Esophagus squamous epithelium (tissue), 5 donors: ENCODE measurements around the gene FLT3. TPM values are rescaled to one million over a fixed set of nuclear protein-coding genes. Genes with fewer than 3 reads are reported as not detected.

Experiments used
- DNase-seq: peaks from one replicate; lab custom pipeline; 2025; lab: John Stamatoyannopoulos, UW
- H3K27ac ChIP-seq, 4 donors: fragments of 200-600 bp; sonication (generic); one replicate each; pipeline ENCODE4 v1.5.1; 2016 to 2019; ENCODE audit warnings: mild to moderate bottlenecking in 1 of 4
- H3K27me3 ChIP-seq, 4 donors: fragments of 200-600 bp; sonication (generic); 1 replicate in 3 of 4; 2 replicates in 1 of 4; pipeline versions ENCODE4 v1.5.1 to v1.6.0; 2017 to 2021; ENCODE audit warnings: antibody characterized with exemption in 1 of 4
- H3K36me3 ChIP-seq, 3 donors: fragments of 200-600 bp; sonication (generic); one replicate each; pipeline ENCODE4 v1.5.1; 2016 to 2019
- H3K4me1 ChIP-seq, 3 donors: fragments of 200-600 bp; sonication (generic); one replicate each; pipeline ENCODE4 v1.5.1; 2017 to 2019
- H3K4me3 ChIP-seq, 4 donors: fragments of 200-600 bp; sonication (generic); 1 replicate in 3 of 4; 2 replicates in 1 of 4; pipeline ENCODE4 v1.5.1; 2016 to 2019; ENCODE audit warnings: mild to moderate bottlenecking in 2 of 4, moderate library complexity in 1 of 4
- H3K9me3 ChIP-seq, 3 donors: fragments of 200-600 bp; sonication (generic); one replicate each; pipeline ENCODE4 v1.5.1; 2016 to 2019
- POLR2A ChIP-seq, 4 donors: fragments of 450-650 bp; IDR thresholded peaks; one replicate each; pipeline ENCODE4 v1.6.1; 2017; ENCODE audit warnings: antibody characterized with exemption in 4 of 4, mild to moderate bottlenecking in 4 of 4, moderate library complexity in 3 of 4
- WGBS, 2 donors: methylation state at CpG; one replicate each; pipeline ENCODE4 v1.1.5; 2018; 5-methylcytosine and 5-hydroxymethylcytosine counted together
- intact Hi-C: fragments of 100-400 bp; cut with DNase I; formaldehyde crosslinking; loops from one replicate; pipeline ENCODE4 v1.15.0; 2022
- small RNA-seq, 4 donors: library from RNA; depleted of rRNA; stranded (forward); fragments of <200 nt; gene quantifications; one replicate each; pipeline ENCODE3, GENCODE V24; 2016
- total RNA-seq, 4 donors: library from RNA; depleted of rRNA; stranded (reverse); fragments of >200 nt; gene quantifications; one replicate each; pipeline ENCODE4 v1.1.0, GENCODE V29; 2016
- TF ChIP-seq, protein P1 (sequence below), 6 experiments: fragments of 450-650 bp in 4 of 6; fragments of 200-600 bp in 2 of 6; sonication (generic) in 2 of 6; IDR thresholded peaks; one replicate each; pipeline ENCODE4 v1.5.1; 2016 to 2019; ENCODE audit warnings: antibody characterized with exemption in 6 of 6, mild to moderate bottlenecking in 4 of 6, moderate library complexity in 4 of 6
- donor health status: DM: yes; HTN: yes; CAD: no.

The FLT3 gene
- total RNA-seq, 4 donors from 2014 or later, result 0.09 to 1.5 (median 0.96) TPM

DNA sequence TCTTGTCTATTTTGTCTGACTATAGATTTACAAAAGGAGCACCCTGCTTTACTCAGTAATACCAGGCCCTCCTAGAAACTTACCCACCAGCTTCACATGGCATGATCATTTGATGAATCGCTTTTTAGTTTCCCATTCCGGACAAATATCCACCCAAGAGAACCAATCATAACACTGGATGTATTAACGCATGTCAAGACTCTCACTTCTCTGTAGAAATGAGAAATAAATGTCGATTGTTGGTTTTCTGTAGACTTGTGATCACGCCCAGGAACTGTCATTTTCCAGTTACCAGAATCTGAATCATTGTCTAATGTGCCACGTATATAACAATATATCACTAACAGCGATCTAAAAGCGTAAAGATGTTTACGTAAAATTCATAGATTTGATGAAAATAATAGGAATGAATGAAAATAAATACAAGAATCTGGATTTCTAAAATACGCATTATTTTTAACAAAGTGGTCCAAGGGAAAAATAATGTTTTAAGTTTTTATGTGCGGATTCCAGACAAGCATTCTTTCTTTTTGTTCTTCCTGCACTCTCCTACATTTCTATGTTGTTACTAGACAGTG lies 145.3 kb downstream of the FLT3 start:
- WGBS, 2 donors, result 49 to 58% methylated on average over 11 of the region's 11 CpGs
- Histone ChIP-seq H3K4me1 (peaks cover 11 to 30% (median 17%) of the 10 kb centered on the region in 3 donors), H3K9me3 (no peaks in the 10 kb centered on the region), H3K36me3 (no peaks in the 10 kb centered on the region), H3K4me3 (no peak overlapping the region), H3K27me3 (peaks cover 19 to 100% (median 39%) of the 10 kb centered on the region in 4 donors), H3K27ac (no peak overlapping the region)
- no peak for DNase-seq
- intact Hi-C loops, result no loop called here
- TF ChIP-seq, protein P1, sequence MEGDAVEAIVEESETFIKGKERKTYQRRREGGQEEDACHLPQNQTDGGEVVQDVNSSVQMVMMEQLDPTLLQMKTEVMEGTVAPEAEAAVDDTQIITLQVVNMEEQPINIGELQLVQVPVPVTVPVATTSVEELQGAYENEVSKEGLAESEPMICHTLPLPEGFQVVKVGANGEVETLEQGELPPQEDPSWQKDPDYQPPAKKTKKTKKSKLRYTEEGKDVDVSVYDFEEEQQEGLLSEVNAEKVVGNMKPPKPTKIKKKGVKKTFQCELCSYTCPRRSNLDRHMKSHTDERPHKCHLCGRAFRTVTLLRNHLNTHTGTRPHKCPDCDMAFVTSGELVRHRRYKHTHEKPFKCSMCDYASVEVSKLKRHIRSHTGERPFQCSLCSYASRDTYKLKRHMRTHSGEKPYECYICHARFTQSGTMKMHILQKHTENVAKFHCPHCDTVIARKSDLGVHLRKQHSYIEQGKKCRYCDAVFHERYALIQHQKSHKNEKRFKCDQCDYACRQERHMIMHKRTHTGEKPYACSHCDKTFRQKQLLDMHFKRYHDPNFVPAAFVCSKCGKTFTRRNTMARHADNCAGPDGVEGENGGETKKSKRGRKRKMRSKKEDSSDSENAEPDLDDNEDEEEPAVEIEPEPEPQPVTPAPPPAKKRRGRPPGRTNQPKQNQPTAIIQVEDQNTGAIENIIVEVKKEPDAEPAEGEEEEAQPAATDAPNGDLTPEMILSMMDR (IDR thresholded peaks at IDR 0.05), result no peak
- TF ChIP-seq POLR2A (IDR thresholded peaks at IDR 0.05), result no peak

GRCh38 chr13:27954406-27954851 lies 145.9 kb downstream of the FLT3 start:
- WGBS, 2 donors, result 0 to 16% methylated on average over 1 to 23 of the region's 56 CpGs
- H3K27me3 ChIP-seq, result peaks cover 13 to 100% (median 32%) of the 10 kb centered on the region in 4 donors

GRCh38 chr13:27953676-27954405 lies 146.5 kb downstream of the FLT3 start:
- no peak for TF ChIP-seq POLR2A (IDR thresholded peaks at IDR 0.05)
- TF ChIP-seq, protein P1 (IDR thresholded peaks at IDR 0.05), result peak; percentile 73 to 91 (median 84)
- intact Hi-C loops, result no loop called here
- WGBS, 2 donors, result 1 to 10% methylated on average over 9 to 16 of the region's 71 CpGs
- peaks cover 9 to 98% (median 29%) of the 10 kb centered on the region in 4 donors for H3K27me3 ChIP-seq
- no peaks in the 10 kb centered on the region for H3K9me3 ChIP-seq
- no peak overlapping the region for H3K27ac ChIP-seq
- peak overlapping the region; percentile 23 to 67 (median 42) for H3K4me3 ChIP-seq
- no peaks in the 10 kb centered on the region for H3K36me3 ChIP-seq
- no peak for DNase-seq
- H3K4me1 ChIP-seq, result peaks cover 11 to 20% (median 15%) of the 10 kb centered on the region in 3 donors

More at GRCh38 chr13:27954406-27954851, 145.9 kb downstream of the FLT3 start:
- H3K4me3 ChIP-seq, result peak overlapping the region; percentile 23 to 67 (median 42)
- no peak overlapping the region for H3K27ac ChIP-seq
- no peak for TF ChIP-seq POLR2A (IDR thresholded peaks at IDR 0.05)
- TF ChIP-seq, protein P1 (IDR thresholded peaks at IDR 0.05), result no peak
- no peaks in the 10 kb centered on the region for H3K36me3 ChIP-seq
- intact Hi-C loops, result no loop called here
- H3K9me3 ChIP-seq, result no peaks in the 10 kb centered on the region
- DNase-seq, result no peak
- H3K4me1 ChIP-seq, result peaks cover 11 to 23% (median 15%) of the 10 kb centered on the region in 3 donors

Small RNAs within 50 kb of the gene (small RNA-seq; reads per million reads assigned to genes)
- gene RN7SL272P, result 0 reads per million in 4 donors

Other genes with a start within 250 kb of the FLT3 start
- gene PDX1, start 180.6 kb downstream of the FLT3 start, total RNA-seq, result not detected
- not detected for gene CDX2, start 131.3 kb downstream of the FLT3 start, total RNA-seq
- gene URAD, start 111.9 kb downstream of the FLT3 start, total RNA-seq, result not detected
- 10 to 100 TPM; 18.4 to 42.9 (median 20.2) TPM for gene PAN3, start 38.0 kb upstream of the FLT3 start, total RNA-seq